Kasumi-1 (cell line): Measurements from ENCODE around the gene RPL36AL.
"Not testable (repeated sequence)": the region's sequence is repeated elsewhere in the genome, so short reads cannot be mapped to it uniquely, and the experiment has no call there.

ENCODE experiments used
- DNase-seq, 2 experiments: peaks; one replicate each; lab custom pipeline; 2025; lab: John Stamatoyannopoulos, UW

Gene RPL36AL

DNA sequence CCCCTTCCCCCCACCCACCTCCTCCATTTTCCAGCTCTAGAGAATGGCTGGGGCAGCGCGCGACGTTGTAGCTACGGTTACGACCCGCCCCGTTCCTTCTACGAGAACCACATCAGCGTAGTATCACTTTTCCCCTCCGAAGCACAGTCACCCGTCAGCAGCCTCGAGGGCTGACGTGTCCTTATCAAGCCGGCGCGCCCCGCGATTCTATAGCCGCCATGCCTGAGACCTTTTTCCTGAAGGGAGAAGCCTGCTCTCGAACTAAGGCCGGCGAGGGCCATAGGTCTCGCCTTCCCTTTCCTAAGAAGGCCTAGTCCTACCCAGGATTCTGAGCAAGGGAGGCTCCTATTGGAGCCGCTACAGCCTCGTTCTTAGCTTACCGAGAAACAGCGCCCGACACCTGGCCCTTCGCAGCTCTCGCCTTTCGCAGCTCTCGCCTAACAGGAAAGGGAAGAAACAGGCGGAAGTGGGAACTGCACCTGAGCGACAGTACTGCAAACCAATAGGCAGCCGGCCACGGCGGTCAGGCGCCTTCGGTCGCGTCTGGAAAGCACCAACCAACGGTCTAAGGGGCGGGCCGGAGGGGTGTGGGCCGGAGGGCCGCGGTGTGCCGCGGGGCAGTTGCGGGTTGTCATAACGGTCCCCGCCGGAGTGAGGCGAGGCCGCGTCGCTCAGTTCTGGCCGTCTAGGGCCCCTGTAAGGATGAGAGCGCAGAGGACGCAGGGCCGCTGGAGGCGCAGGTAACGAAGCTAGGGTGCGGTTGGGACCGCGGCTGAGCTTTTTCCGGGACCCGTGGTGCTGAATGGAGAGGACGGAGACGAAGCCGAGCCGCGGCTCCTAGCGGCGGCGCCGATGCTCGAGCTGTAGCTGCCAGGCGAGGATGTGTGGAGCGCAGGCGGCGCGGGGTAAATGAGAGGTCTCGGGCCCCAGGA, at the start of gene RPL36AL, which contains the start of gene MGAT2:
Gene RPL36AL, minus strand, starts transcription at position 445 of the 932 bp plus-strand sequence. CDS start 1,522 bp downstream, outside the sequence.
Gene MGAT2, plus strand, starts transcription at position 618 of the 932 bp plus-strand sequence. CDS start 470 bp downstream, outside the sequence.
- peak; percentile 98 for DNase-seq

- DNase-seq = no peak
These were observed 39.4 kb upstream of the RPL36AL start for GRCh38 chr14:49659526-49660455.

DNA sequence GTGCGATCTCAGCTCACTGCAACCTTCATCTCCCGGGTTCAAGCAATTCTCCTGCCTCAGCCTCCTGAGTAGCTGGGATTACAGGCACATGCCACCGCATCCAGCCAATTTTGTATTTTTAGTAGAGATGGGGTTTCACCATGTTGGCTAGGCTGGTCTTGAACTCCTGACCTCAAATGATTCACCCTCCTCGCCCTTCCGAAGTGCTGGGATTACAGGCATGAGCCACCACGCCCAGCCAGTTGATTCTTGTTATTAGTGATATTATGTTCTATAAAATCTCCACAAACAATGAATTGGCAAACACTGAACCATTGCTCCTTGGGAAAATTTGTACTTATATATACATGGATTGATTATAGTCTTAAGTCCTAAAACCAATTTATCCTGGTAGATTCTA, 37.1 kb upstream of the RPL36AL start:
- not testable (repeated sequence) for DNase-seq

DNA sequence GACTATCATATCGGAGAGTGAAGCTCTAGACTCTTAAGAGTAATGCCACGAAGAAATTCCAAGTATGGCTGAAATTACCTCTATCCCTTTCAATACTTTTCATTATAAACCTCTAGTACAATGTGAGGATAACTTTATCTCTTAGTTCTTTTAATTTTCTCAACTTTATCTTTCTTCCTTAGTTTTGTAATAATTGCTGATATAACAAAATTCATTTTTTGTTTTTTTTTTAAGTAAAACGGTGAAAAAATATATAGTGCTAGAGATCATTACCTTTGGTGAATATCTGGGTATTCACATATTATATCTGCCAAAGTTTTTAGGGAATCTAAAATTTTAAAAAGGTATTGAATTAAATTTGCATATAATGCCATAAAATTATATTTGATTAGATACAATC, 34.1 kb upstream of the RPL36AL start:
- DNase-seq = no peak

DNA sequence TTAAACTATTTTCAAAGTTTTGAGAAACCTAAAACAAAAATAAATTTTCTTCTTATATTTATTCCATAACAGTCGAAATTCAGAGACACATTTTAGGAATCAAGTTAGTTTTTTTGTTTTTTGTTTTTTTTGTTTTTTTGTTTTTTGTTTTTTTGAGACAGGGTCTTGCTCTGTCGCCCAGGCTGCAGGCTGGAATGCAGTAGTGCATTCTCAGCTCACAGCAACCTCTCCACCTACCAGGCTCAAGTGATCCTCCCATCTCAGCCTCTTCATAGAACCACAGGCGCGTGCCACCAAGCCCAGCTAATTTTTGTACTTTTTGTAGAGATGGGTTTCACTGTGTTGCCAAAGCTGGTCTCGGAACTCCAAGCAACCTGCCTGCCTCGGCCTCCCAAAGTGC, 33.1 kb upstream of the RPL36AL start:
- DNase-seq = no peak

- DNase-seq = no peak
These were observed 21.7 kb upstream of the RPL36AL start for GRCh38 chr14:49642163-49642562.

GRCh38 chr14:49641697-49642129, 21.3 kb upstream of the RPL36AL start:
- DNase-seq = no peak

DNA sequence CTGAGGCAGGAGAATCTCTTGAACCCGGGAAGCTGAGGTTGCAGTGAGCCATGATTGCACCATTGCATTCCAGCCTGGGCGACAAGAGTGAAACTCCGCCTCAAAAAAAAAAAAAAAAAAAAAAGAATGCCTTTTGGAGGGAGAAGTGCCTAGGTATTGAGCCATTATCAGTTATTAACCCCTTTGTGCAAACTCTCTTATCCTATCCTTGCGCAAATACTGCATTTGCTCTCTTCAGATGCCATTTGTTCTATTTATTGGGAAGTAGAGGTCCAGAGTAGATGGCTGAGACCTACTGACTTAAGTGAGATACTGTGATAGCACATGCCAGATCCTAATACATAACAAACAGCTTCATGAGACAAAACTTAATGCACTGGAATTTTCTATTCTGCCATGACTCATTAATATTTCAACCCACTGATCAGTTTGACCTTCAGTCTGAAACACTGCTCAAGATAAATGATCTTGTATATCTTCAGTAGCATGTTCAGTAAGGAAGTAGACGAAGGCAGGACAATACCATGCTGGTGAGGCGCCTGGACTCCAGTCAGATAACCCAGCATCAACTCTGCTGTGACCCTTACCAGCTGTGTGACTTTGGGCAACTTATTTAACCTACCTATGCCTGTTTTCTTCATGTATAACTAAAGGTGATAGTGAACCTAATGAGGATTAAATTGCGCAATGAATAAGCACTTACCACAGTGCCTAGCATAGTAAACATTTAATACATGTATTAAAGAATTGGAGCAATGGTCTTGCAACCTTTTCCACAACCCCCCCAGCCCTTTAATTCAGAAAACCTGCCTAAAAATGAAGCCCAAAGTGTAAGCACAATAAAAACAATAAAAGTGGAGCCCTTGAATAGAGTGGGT, 20.4 kb upstream of the RPL36AL start:
- DNase-seq = no peak

DNA sequence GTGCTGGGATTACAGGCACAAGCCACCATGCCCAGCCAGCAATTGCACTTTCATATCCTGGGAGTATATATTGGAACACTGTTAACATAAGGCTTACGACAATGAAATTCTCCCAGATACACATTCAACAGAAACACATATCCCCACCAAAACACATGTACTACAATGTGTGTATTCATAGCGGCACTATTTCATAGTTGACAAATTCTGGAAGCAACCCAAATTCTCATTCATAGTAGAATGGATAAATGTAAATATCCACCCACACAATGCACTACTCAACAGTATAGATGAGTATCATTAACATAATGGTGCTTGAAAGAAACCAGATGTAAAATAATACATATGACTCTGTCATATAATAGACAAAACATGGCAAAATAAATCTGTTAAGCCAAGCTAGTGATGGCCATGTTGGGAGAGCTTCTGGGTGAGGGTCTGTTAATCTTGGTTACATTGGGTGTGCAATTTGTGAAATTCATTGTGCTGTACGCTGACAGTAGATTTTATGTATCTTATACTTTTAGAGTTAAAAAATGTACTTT, 17.2 kb upstream of the RPL36AL start:
- DNase-seq = no peak

DNA sequence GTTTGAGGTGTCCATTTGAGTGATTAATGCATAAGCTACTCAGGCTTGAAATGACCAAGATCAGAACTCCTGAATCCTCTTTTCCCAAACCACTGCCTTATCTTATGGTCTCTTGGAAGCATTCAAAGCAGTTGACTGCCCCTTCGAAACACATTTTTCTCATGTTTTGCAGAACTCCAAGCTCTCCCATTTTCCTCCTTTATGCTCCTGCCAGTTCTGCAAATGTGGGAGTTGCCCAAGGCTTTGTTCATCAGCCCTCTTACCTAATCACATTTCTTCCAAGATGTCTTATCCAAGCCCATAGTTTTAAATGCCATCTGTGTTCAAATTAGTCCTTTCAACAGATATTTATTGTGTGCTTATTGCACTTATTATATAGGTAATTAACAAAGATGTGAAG, 16.4 kb upstream of the RPL36AL start:
- DNase-seq = no peak

DNA sequence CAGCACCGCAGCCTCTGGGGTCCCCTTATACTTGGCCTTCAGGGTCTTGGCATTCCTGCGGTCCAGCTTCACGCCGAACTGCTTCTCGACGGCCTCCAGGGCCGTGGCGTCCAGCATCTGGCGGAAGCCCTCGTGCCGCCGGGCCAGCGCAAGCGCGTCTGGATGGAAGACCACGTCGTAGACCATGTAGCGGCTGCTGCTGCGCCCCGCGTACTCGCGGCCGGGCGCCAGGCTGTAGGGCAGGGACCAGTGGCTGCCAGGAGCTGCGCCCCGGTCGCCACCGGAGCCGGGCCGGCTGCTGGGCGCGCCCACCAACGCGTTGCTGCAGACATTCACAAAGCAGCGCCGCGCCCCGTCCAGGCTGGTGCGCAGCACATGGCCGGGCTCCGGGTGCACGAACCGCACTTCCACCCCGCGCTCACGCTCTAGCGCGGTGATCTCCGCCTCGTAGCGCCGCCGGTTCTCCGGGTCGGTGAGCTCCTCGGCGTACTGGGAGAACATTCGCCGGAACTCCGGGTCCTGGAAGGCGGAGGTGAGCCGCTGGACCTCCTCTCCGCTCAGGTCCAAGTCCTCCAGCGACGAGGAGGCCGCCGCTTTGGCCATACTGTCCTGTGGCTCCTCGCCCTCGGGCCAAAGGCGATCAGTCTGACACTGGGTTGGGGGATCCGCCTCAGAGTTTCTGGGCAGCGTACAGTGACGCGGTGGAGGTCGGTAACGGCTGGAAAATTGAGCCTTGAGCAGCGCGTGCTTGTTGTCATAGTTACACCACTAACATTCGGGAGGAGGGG, 14.3 kb upstream of the RPL36AL start, which contains the start of gene DNAAF2:
Gene DNAAF2, minus strand, starts transcription at position 698 of the 788 bp plus-strand sequence. Its CDS starts 95 bp downstream, at position 603.
- DNase-seq = peak; percentile 33 to 54

DNA sequence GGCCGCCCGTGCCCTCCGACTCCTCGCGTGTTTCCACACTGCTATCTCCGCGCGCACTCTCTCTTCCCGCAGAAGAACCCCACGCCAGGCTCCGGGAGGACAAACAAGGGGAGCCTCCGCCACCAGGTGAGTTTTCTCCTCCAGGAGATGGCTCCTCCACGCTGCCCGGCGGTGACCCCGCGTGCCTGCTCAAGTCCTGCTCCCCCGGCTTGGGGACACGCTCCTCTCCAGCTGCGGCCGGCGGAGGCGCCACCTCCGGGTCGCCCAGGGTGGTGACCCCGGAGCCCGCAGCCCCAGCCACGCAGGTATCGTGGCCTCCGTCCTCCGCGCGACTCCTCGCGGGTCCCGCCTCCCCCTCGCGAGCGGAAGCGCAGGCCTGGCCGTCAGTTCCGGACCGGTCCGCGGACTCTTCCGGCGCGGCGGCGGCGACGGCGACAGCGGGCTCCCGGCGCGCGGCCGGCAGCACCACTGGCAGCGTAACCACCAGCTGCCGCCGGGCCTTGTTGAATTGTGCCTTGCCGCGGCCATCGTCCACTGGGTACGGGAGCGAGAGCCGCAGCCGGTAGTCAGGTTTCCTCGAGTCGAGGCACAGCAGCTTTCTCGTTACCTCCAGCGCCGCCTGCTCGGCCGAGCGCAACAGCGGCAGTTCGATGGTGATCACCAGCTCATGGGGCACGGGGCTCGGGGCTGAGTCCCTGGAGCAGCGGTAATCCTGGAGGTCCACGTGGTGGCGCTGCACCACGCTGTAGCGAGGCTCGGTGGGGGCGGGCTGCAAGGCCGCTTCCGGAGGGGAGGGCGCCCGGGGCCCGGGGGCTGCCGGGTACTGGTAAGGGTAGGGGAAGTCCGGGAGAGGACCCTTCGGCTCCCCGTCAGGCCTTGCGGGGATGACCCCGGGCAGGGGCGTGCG, 13.5 kb upstream of the RPL36AL start:
- peak; percentile 86 to 90 for DNase-seq

DNA sequence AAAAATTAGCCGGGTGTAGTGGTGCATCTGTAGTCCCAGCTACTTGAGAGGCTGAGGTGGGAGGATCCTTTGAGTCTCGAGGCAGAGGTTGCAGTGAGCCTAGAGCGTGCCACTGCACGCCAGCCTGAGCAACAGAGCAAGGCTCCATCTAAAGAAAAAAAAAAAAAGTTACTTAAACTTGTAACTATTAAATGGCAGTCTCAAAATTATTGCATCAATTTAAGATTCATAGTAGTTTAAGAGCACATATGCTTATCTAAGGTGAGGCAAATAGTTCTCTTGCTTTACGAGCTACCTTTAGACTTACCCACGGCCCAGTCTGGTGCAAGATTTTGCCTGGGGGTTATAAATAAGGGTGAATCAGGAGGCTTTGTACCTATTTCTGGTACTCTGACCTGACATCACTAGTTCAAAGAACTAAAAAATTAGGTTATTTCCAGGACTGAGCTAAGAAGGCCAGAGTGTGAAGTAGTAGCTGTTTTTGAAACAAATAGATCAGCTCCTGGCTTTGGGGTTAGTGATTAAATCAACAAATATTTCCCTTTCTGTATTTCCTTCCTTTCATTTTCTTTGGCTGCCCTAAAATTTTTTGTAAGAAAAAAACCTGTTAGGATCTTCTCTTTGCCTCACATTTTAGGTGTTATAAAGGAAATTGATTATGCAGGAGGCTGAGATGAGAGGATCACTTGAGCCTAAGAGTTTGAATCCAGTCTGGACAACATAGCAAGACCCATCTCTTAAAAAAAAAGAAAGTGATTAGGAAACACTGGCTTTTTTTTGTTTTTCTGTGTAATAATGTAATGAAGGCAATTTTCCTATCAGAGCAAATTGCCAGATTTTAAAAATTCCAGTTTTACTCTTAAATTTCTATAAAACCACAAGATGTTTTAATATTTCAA, 3.8 kb upstream of the RPL36AL start:
- no peak for DNase-seq

GRCh38 chr14:49623387-49623786, 3.0 kb upstream of the RPL36AL start:
- no peak for DNase-seq

- DNase-seq = no peak
These were observed 1.7 kb upstream of the RPL36AL start for GRCh38 chr14:49622022-49622607.

DNA sequence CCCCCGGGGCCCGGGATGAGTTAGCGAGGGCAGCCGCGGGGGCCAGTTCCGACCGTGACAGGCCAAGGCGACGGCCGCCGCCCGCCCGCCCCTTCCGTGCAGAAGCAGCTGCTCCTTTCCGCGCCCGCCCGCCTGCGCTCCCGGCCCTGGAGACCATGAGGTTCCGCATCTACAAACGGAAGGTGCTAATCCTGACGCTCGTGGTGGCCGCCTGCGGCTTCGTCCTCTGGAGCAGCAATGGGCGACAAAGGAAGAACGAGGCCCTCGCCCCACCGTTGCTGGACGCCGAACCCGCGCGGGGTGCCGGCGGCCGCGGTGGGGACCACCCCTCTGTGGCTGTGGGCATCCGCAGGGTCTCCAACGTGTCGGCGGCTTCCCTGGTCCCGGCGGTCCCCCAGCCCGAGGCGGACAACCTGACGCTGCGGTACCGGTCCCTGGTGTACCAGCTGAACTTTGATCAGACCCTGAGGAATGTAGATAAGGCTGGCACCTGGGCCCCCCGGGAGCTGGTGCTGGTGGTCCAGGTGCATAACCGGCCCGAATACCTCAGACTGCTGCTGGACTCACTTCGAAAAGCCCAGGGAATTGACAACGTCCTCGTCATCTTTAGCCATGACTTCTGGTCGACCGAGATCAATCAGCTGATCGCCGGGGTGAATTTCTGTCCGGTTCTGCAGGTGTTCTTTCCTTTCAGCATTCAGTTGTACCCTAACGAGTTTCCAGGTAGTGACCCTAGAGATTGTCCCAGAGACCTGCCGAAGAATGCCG, 872 bp upstream of the RPL36AL start:
- DNase-seq = peak; percentile 49 to 66

DNA sequence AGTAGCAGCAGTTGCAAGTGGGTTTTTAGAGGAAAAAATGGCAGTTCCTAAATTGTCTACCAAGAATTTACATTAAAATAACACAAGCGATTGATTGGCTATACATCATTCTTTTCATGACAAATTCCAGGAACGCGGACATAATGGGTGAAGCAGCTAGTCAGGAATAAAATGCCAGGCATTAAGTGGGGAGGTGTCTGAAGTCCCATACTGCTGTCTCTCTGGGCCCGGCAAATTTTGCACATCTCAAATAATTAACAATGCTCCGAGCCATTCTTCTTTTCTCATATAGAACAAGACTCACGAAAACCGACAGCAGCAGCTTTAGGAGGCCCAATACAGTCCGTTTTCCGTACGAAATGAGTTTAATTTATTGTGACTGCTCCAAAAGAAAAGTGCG, 696 bp downstream of the RPL36AL start:
- no peak for DNase-seq
